Activated CD4-positive, alpha-beta T cell treated with anti-CD3 and anti-CD28 coated beads, Interleukin-2, Interleukin-6, amounts not matched to agents 100 ng/mL and 50 ng/mL, durations not matched to agents 16 hours and 8 hours (primary cell): ENCODE measurements around the gene POLN.
"Not testable (repeated sequence)": the region's sequence is repeated elsewhere in the genome, so short reads cannot be mapped to it uniquely, and the experiment has no call there.

ENCODE experiments used
- DNase-seq: peaks from one replicate; pipeline ENCODE4 v3.0.0-alpha.2; 2020

POLN gene

DNA sequence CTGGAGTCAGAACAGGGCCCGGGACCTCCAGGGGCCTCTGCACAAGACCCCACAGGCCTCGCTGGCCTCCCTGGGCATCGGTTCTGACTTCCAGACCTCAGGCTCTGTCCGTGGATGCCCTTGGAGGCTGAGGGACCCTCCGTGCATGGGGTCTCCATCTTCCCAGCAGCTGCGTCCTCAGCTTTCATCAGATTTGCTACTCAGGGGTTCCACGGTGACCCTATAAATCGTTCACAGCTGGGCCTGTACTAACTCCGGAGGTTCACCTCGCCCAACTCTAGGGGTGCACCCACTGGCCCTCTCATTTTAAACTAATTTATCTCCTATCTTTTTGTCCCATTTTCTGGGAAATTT is 33.1 kb upstream of the POLN start:
- DNase-seq, result not testable (repeated sequence)

DNA sequence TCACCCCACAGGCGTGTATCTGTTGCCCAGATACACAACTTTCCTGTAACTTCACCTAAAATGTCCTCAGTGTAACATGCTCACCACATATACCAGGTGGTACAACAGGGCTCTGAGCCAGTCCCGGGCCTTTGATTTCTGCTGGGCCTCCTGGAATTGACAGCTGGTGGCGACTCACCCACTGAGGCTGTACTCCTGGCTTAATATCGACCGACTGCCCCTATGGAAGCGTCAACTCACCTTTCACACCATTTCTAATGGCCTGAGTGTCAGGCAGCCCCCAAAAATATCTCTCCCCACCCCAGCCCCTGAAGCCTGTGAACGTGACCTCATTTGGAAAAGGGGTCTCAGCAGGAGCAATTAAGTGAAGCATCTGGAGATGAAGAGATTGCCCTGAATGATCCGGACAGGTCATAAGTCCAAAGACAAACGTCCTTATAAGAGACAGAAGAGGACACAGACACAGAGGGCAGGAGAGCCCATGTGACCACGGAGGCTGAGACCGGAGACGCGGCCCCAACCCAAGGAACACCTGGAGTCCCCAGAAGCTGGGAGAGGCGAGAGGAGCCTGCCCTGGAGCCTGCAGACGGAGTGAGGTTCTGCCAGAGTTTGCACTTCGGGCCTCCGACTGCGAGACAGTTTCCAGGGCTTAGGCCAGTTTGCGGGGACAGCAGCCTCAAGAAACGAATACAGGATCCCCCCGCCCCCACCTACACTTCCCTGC is 32.6 kb upstream of the POLN start:
- no peak for DNase-seq

DNA sequence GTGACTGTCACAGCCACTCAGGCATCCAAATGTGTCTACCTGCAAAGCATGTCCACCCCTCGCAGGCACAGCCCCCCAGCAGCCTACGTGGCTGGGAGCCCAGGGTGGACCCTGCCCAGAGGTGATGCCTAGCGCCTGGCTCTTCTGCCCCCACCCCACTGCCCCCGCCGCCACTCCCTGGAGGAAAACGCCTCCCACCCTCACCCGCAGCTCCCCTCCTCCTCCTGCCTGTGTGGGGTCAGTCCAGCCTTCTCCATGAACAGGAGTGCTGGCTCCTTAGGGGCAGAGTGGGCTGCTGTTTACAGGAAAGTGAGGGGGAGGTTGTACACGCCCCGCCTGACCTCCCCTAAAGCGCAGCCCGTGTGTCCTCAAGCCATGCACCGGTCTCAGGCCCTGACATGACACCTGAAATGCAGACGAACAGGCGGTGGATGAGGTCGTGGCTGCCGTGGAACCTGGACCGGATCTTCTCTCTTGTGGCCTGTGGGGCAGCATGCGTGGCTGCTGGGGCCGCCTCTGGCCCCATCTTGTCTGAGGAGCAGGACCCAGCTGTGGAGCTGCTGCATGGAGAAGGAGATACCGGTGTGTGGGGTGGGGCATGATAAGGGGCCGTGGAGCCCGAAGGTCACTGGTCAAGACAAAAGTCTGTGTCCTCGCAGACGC is 31.9 kb upstream of the POLN start:
- no peak for DNase-seq

DNA sequence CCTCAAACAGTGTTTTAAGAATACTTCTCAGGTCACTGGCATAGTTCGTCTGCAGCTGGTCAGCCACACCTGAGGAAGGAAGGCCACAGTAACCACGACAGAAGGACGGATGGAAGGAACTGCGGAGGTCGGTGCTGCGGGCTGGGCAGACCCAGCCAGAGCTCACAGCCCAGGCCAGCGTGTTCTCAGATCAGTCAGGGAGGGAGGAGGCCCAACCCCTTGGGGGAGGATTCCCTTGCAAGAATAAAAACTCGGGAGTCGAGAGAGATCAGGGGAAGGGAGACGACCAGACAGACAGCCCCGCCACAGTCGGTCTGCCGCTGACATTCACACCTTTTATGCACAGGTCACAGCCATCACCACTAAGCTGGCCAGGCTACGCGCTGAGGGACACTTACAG is 31.3 kb upstream of the POLN start:
- DNase-seq, result no peak

DNA sequence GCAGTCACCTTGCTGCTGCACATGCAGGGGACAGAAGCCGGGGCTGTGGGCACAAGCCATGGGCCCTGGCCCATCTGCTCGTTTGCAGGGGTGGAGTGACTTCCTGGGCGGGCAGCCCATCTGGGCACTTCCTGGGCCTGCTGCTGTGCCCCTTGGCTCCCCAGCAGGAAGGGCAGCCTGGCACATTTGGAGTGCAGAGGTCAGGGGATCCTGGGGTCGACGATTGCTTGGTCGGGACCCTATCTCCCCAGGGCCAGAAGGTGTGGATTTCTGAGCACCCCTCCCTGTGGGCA is 30.9 kb upstream of the POLN start:
- no peak for DNase-seq

DNA sequence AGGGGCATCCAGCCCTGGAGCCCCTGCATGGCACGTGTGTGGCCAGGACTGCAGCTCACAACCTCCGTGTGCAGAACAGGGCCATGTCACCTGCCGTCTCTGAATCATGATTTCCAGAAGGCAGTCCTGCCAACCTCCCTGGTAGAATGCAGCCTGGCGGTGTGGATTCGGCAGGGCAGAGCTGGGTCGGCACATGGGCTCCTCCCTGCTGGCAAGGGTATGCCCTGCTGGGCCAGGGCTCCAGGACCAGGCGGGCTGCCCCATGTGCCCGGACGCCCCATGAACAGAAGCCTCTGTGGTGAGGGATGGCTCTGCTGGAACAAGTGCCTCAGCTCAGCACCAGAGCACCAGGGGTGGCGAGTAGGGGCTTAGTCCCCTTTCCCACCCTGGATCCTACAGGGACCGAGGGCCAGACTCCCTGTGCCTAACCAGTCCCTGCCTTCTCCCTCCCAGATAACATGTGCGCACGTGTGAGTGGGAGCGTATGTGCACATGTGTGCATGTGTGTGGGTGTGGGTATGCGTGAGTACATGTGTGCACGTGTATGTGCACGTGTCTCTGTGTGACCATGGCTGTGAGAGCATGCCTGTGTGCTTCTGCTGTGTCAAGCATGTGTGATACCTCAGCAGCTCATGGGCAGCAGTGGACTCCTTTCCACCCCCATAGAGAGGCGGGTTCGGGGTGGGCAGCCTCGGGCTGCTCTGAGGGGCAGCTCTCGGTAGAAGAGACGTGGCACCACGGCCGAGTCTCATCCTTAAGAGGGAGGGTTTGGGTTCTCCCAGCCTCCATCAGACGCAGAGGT is 30.3 kb upstream of the POLN start:
- no peak for DNase-seq

DNA sequence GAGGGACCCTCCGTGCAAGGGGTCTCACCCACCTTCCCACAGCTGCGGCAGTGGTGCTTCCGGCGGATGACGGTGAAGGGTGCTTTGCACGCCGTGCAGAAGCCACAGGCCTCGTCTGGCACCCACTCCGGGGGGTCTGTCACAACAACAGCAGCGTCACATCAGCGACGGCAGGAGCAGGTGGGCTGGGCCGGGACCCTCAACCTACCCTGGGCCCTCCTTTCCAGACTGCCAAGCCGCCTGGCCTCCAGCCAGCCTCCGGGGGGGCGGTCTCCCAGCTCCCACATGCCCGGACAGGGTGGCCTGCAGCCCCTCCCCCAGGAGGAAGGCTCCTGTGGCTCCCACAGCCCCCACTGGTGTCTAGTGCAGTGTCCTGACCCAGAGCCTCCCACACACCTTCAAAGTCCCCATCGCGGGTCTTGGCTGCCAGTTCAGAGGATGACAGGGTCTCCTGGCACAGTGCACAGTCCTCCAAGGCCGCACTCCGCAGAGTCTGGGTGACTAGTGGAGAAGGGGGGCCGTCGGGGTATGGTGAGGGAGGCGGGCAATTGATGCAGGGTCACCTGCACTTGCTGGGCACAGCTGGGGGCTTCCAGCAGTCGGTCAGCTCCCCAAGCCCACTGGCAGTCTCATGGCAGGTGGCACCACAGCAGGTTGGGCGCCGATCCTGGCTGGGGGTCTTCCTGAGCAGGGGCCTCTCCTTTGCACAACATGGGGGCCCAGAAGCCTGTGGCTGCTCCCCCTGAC is 29.5 kb upstream of the POLN start:
- DNase-seq, result no peak

DNA sequence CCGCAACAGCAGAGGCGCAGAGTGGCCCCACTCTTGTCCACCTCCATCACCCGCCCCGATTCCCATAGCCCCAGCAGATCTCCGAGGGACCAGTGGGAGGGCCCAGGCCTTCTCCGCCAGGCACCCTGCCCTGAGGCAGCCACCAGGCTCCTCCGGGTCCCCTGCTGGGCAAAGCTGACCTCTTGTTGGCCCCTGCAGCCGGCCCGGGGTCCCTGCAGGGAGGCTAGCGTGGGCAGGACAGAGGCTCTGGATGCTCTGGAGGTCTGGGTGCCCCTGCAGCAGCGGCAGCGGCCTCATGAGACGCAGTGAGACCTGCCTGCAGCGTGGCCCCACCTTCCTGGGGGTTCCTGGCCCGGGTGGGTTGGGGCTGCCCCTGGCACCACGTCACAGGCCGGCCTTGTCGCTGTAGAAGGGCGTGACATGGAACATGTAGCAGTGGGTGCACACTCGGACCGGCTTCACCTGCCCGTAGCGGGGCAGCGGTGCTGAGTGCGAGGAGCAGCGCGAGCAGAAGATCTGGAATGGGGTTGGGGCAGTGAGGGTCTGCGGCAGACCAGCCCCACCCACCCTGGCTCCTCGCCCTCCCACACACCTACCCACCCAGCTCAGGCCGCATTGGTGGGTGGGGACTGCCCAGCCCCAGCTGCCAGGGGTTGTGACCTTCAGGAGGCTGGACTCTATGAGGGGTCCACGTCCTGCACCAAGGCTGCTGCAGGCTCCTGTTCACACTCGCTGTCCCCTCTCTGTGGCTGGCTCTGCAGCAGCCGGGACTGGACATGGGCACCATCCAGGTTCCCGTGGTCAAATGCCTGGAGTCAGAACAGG is 28.6 kb upstream of the POLN start:
- no peak for DNase-seq

DNA sequence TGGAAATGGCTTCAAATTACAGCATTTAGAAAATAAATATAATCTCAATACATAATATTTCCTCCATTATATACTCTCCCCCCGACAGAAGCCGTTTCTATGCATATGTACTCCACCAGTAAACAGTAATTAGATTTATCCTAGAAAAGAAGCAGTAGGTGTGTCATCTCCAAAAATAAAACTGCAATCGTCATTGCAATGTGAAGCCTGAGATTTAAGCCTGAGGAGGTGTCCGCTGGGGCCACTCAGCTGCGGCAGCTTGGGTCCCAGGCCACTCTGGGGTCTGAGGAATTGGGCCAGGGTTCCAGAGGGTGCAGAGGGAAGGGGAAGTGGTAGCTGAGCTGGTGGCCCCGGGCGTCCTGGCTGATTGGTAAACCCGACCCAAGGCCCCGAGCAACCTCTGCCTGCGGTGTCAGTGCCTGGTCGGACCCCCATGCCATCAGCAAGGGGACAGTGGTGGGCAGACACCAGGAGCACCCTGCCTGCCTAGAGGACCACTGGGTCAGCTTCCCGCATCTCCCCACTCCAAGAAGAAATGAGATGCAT is 27.8 kb upstream of the POLN start:
- no peak for DNase-seq

DNA sequence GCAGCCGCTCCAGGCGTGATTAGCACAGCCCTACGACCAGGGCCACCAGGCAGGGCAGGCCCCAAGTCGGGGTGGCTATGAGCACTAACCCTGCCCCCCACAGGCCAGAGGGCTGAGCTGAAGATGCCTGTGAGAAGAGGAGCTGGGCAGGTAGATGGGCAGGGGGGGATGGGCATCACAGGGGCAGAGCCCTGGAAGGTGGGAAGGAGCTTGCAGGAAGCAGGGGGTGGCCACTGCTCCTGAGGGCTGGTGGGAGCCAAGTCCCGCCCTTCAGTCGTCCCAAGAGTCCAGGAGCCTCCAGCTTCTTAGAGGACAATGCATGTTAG is 27.2 kb upstream of the POLN start:
- no peak for DNase-seq

DNA sequence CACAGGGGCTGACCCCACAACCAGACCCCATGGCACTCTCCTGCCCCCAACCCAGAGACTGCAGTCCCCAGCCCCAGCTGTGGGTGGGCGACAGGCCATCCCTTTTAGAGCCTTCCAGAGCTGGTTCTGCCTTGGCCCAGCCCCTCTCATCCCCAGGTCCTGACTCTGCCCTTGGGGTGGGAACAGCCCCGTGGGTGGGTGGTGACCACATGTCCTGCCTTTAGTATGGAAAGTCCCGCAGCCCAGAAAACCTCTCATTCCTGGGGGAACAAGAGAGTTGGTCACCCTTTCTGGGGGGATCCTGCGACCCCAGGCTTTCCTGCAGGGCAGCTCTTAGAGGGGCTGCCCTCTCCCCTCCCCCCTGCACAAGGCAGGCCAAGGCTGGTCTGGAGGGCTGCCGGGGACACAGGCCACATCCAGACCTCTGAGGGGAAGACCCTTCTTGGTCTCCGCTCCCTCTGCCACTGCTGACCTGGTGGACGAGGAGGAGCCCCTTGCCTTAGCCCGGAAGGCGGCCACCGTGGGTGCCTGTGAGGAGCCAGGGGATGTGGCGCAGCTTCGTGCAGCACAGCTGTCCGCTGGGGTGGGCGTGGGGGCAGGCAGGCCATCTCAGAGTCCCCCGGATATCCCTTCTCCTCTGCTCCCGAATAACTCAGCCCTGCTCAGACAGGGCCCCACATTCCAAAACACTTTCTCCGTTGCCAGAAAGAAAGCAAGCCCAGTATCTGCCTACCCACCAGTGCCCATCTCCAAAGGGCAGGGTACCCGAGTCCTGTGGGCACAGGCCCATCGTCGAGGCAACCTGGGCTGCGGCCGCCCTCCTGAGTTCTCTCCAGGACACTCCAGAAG is 26.7 kb upstream of the POLN start:
- no peak for DNase-seq

DNA sequence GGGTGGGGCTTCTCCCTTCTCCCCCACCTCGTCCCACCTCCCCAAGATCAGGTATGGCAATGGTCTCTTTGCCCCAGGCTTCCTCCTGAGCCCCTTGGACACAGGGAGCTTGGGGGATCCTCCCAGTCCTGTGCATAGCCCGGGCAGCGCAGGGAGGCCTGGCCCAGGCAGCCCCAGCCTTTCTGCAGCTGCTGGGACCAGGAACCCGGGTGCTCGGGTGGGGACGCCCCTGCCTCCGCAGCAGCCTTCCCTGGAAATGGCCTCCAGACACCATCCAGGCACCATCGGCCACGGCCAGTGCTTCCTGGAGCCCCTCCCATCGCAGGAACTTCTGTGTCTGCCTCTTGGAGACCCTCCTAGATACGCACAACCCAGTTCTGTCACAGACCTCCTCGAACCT is 25.9 kb upstream of the POLN start:
- no peak for DNase-seq

DNA sequence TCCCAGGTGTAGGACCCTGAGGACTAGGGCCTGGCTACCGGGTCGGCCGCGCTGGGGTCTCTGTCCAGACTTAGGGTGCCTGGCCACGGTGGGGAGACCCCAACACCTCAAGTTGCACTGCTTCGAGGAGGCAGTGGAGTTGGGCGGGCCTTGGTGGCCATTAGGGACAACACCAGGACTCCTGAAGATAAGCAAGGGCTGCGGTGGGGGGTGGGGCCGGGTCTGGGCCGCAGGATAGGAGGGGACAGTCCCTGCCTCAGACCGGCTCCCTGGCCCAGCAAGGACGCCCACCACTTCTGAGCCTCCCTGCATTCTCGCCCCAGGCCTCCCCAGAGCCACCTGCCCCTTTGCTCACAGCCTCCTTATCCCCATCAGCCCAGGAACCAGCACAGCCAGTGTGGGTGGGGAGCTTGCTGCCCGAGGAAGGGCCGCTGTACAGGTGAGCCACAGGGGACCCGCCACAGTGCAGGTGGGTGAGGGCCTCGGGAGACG is 25.4 kb upstream of the POLN start:
- no peak for DNase-seq

DNA sequence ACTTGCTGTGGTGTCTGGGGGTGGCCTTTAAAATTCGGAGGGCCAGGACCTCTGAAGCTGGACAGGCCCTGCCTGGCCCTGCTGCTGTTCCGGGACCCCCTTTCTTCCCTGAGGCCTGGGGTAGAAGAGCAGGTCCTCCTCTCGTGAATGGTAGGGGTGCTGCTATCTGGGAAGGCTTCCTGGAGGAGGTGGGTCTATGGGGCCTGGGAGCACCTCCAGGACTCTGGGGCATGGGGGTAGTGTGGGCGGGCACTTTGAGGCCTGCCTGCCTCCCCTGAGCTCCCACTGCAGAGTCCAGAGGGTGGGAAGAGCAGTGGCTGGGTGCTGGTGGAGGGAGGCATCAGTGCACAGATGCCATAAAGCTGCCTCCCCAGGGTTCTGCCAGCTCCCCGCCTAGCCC is 24.9 kb upstream of the POLN start:
- no peak for DNase-seq

DNA sequence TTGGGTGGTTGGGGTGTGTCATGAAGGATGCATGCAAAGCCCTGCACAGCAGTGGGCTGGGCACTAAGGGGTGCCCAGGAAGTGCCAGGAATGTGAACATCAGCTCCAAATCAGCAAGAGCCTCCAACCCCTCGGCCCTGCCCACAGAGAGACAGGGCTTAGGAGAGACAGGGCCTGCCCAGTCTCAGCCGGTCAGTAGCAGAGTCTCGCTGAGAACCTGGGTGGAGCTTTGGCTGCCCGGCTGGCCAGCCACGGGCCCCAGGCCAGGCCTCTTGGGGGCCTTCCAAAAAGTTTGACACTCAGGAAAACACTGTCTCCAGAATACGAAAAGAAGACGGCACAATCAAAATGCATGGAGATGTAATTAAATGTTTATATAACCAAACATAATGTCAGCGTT is 24.3 kb upstream of the POLN start:
- DNase-seq, result no peak

DNA sequence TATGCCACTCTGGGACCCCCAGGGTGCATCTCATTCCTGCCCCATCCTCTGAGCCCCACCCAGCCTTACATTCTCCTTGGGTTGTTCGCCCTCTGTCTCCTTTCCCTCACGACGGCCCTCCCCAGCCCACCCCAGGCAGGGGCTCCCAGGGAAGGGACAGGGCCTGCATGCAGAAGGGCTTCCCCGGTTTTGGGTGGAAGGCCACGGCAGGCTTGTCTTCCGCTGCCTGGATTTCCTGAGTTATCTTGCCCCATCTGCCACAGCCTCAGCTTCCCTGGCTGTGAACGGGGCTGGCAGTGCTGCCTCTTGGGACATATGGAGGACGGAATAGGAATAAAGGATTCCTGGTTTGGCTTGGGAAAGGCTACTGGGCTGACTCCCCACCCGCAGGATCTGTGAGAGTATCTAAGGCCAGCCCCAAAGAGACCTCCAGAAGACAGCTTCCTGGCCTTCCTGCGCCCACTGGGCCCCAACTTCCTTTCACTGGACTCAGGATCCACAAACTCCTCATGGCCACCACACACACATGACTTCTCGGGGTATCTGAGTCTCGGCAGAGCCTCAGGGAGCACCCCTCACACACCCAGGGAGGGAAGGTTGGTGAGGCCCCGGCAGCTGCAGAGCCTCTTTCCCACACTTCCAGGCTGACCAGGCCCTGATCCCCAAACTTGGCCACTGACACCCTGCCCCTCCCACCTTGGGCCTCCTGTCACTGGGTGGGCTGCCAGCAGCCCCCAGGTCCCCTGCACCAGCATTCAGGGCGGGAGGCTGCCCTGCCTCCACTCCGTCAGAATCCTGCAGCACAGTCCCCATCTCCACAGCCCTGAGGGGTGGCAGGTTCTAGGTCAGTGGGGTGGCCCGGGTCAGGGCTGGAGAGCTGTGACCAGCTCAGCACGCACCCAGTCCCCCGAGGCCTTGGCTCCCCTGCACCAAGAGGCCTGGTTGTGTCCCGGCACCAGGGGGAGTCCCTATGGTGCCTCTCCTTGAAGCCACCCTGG is 23.5 kb upstream of the POLN start:
- DNase-seq, result no peak

DNA sequence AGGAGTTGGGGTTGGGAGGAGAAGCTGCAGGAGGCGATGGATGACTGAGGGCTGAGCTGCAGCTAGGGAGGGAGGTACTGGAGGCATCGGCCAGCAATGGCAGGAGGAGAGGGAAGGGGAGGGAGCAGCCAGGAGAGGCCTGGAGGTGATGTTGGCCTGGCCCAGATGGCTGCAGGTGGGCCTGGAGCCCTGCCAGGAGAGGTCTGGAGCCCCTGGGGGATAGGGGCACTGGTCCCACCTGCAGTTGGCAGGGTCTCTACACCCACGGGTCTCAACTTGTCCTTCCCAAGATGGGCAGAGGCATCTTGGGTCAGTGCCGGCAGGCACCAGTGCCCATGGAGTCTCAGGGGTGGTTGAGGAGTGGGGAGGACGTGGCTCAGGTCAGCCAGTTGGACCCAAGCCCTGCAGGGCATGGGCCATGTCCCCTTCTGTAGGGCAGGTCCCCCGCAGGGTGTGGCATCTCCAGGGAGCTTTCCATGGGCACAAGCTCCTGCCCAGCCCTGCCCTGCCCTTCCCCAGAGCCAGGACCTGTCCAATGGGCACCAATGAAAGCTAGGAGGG is 22.6 kb upstream of the POLN start:
- DNase-seq, result no peak

DNA sequence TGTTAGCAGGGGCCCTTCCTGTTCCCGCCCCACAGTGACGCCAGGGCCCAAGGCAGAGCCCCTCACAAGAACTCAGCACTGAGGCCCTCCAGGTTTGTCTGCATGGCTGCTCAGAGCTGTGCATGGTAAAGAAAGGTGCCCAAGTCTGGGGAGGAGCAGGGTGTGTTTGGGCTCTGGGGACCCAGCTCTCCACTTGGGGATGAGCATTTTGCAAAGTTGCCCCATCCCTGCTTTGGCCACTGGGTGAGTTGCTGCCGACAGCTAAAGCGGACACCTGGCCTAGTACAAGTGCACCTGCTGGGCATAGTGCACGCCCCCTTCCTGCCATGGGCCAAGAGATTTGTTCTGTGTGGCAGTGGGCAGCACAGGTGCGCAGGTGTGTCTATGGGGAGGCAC is 22.0 kb upstream of the POLN start:
- DNase-seq, result no peak

DNA sequence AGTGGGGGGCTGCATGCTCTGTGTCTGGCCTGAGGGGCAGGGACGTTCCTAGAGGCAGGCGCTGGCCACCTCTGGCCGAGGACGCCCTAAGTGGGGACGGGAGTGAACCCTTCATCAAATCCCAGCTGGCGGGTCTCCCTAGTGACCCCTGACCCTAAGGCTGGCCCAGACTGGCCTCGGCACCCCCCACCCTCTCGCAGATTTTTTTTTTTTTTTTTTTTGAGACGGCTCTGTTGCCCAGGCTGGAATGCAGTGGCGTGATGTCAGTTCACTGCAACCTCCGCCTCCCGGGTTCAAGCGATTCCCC is 21.0 kb upstream of the POLN start:
- DNase-seq, result no peak
